Mucosa of stomach (tissue), 1 donor: ENCODE measurements around the gene MAPK14.
"Not testable (repeated sequence)": the region's sequence is repeated elsewhere in the genome, so short reads cannot be mapped to it uniquely, and the experiment has no call there.

Experiments
- H3K27me3 ChIP-seq: one replicate; pipeline ENCODE4 v1.7.0; 2013; ENCODE audit warnings: mild to moderate bottlenecking, low read length; ENCODE audit not compliant: control insufficient read depth, insufficient read depth
- H3K36me3 ChIP-seq: one replicate; pipeline ENCODE4 v1.7.0; 2013; ENCODE audit warnings: low read length; ENCODE audit not compliant: control insufficient read depth, insufficient read depth
- H3K4me1 ChIP-seq: one replicate; pipeline ENCODE4 v1.7.0; 2013; ENCODE audit warnings: mild to moderate bottlenecking, low read length; ENCODE audit not compliant: control insufficient read depth, insufficient read depth
- H3K4me3 ChIP-seq: one replicate; pipeline ENCODE4 v1.7.0; 2013; ENCODE audit warnings: low read length
- H3K9ac ChIP-seq: one replicate; pipeline ENCODE4 v1.7.0; 2013; ENCODE audit warnings: mild to moderate bottlenecking, low read length, moderate library complexity
- H3K9me3 ChIP-seq: one replicate; pipeline ENCODE4 v1.7.0; 2013; ENCODE audit warnings: mild to moderate bottlenecking, low read length, moderate library complexity; ENCODE audit not compliant: control insufficient read depth
- donor health status: Pancreatic carcinoma.

MAPK14 gene

DNA sequence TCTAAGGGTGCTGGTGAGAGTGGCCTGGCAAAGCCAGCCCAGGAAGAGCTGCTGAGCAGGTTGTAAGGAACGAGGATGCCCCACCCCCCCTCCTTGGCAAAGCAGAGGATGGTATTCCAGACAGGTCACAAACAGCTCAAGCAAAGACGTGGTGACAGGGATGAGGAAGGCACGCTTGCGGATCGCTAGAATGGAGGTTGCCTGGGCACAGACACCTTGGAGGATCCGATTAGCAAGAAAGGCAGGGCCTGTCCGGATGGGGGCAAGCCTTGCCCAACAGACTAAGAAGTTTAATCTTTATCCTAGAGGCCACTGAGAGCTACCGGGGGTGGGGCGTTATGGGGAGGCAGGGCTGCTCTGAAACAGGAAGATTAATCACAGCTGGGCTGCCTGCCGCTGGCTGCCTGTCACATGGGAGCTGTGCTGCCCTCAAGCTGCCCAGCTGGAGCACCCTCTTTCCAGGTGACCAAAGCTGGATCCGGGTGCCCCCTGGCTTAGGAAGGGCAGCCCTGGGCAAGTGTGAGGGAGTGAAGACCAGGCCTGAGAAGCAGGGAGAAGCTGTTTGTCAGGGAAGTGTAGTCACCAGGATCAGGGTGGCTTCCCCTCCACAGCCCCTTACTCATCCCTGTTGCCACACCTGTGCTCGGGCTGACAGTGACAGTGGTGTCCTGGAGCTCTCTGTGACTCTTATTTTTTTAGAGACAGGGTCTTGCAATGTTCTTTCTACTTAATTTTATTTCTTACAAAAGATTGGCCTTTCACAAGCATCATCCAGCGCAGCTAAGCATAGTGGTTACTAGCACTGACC is 93.6 kb downstream of the MAPK14 start:
- no peaks in the 10 kb centered on the region for H3K27me3 ChIP-seq
- peaks cover 55% of the 10 kb centered on the region for H3K4me1 ChIP-seq
- no peaks in the 10 kb centered on the region for H3K36me3 ChIP-seq
- no peak overlapping the region for H3K4me3 ChIP-seq
- peak overlapping the region; percentile 57 for H3K9ac ChIP-seq
- H3K9me3 ChIP-seq = no peaks in the 10 kb centered on the region

DNA sequence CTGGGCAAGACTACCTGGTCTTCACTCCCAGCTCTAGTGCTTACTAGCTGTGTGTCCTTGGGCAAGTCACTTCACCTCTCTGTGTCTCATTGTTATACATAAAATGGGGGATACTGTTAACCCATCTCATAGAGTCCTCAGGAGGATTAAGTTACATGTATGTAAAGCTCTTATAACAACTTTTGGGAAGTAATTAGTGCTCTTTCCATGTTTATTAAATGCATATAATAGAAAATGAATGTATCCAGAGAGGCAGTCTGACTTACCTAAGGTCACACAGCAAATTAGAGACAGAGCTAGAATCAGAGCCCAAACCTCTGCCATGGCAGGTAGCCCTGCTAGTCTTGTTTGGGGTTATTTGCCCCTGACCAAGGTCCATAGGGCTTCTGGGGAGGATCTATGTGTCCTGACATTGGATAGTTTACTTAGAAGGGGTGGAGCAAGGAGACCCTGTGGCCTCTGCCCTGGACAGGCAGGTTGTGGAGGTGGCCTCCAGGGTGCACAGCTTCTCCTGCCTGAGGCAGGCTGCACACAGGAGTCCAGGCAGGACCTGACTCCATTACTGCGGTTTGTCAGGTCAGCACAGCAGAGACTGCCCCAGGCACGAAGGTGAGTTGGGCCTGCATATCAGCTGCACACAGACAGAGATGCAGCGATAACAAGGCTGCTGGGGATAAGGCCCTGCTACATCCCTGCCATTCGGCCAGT is 94.3 kb downstream of the MAPK14 start:
- H3K9ac ChIP-seq = no peak overlapping the region
- no peaks in the 10 kb centered on the region for H3K9me3 ChIP-seq
- no peaks in the 10 kb centered on the region for H3K36me3 ChIP-seq
- no peaks in the 10 kb centered on the region for H3K27me3 ChIP-seq
- H3K4me3 ChIP-seq = no peak overlapping the region
- H3K4me1 ChIP-seq = peaks cover 48% of the 10 kb centered on the region

DNA sequence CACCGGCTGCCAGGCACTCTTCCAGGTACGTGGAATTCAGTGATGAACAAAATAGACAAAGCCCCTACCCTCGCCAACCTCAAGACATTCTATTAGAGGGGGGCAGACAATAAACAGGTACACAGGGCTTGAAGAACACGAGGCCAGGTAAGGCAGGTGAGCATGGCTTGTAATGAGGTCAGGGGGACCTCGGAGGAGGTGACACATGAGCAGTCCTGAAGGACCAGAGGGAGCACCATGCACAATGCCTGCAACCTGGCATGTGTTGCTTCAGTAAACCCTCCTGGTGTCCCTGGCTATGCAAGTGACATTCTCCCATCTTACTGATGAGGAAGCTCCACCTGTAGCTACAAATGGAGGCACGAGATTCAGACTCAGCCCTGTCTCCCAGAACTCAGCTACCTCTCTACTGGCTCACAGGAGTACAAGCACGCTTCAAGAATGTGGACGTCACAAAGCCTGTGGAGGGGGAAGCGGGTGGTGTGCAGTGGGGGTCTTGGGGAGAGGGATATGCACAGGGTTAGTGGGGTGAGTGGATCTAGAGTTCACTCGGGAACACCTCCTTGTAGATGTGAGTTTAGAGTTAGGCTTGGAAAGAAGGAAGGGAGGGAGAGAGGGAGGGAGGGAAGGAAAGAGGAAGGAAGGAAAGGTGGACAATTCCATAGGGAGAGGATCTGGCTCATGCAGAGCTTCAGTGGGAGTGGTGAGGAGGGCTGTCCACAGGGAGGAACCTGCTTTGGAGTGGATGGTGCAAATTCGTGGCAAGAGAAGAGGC is 95.1 kb downstream of the MAPK14 start:
- Histone ChIP-seq H3K9me3 (no peaks in the 10 kb centered on the region), H3K36me3 (no peaks in the 10 kb centered on the region), H3K4me1 (peaks cover 40% of the 10 kb centered on the region), H3K27me3 (no peaks in the 10 kb centered on the region), H3K9ac (no peak overlapping the region), H3K4me3 (no peak overlapping the region)

DNA sequence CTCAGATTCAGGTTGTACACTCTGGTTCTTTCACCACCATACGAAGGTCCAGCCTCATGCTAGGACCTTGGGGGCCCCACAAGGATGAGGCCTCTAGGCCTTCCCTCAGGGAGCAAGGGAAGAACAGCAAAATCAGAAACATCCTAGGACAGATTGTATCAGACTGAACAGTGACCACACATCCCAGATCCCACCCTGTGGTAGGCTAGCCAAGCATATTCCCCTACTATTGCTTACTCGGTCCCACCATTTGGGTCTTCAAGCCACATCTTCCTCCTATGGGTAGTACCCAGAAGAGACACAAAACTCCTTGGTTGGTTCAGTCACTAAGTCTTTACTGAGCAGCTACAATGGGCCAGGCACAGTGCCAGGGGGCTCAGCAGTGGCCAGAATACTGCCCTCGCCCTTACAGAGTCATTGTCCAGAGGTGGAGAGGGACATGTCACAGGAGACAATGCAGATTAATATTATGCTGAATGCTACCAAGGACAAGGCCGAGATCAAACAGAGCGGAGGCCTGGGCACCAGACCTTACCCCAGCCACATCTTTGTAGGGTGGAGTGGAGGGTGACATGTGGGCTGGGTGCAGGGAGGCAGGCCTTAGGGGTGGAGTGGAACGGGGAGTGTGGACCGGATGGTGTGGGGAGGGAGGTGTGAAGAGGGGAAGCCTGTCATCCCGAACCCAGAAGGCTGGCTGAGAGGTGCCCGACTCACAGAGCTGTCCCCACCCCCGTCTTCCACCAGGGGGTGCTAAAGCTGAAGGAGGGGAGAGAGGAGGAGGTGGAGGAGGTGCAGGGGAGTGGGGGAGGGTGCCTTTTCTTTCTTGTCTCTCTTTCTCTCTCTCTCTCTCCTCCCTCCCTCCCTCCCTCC is 95.9 kb downstream of the MAPK14 start:
- Histone ChIP-seq H3K9me3 (no peaks in the 10 kb centered on the region), H3K9ac (no peak overlapping the region), H3K4me3 (no peak overlapping the region), H3K4me1 (peaks cover 33% of the 10 kb centered on the region), H3K27me3 (no peaks in the 10 kb centered on the region), H3K36me3 (no peaks in the 10 kb centered on the region)

DNA sequence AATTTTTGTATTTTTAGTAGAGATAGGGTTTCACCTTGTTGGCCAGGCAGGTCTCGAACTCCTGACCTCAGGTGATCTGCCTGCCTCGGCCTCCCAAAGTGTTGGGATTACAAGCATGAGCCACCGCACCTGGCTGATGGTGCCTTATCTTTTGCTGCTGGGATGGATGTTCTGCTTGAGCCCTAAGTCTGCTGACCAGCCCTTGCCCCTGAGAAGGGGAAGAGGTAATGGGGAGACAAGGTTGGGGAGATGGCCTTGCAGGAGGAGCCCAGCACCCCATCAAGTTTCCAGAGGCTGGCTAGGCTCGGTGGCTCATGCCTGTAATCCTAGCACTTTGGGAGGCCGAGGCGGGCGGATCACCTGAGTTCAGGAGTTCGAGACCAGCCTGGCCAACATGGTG is 96.7 kb downstream of the MAPK14 start:
- not testable (repeated sequence) for H3K4me3 ChIP-seq, H3K9ac ChIP-seq, H3K9me3 ChIP-seq, H3K36me3 ChIP-seq, H3K27me3 ChIP-seq
- peaks cover 29% of the 10 kb centered on the region for H3K4me1 ChIP-seq

DNA sequence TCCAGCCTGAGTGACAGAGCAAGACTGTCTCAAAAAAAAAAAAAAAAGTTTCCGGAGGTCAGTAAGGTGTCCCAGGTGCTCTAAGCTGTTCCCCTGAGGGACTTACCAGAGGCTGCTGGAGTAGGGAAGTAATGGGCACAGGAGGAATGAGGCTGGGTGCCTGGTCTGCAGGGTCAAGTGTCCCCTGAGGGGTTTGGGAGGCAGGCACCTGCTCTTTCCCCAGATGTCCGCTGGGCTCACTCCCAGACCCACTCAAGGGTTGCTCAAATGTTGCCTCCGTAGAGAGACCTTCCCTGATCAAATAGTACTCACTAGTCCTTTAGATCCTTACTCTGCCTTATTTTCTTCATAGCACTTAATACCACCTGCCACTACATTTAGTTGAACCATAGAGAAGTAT is 97.3 kb downstream of the MAPK14 start:
- H3K27me3 ChIP-seq = no peaks in the 10 kb centered on the region
- H3K4me3 ChIP-seq = no peak overlapping the region
- no peak overlapping the region for H3K9ac ChIP-seq
- no peaks in the 10 kb centered on the region for H3K36me3 ChIP-seq
- no peaks in the 10 kb centered on the region for H3K9me3 ChIP-seq
- H3K4me1 ChIP-seq = peaks cover 24% of the 10 kb centered on the region

DNA sequence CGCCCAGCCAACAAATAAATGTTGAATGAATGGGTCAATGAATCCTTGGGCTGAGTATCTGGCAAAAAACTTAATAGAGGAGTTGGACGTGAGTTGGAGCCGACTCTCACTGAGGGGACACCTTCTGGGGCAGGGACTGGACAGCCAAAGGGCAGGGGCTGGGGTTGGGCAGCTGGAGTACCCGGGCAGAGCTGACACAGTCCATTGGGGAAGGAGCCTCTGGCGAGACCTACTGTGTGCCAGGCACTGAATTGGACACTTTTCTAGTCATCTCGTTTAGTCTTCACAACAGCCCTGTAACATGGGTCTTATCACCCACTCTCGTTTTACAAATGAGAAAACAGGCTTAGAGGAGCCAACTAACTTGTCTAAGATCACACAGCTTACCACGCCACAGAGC is 98.0 kb downstream of the MAPK14 start:
- Histone ChIP-seq H3K9me3 (no peaks in the 10 kb centered on the region), H3K9ac (no peak overlapping the region), H3K27me3 (no peaks in the 10 kb centered on the region), H3K4me3 (no peak overlapping the region), H3K4me1 (peaks cover 18% of the 10 kb centered on the region), H3K36me3 (no peaks in the 10 kb centered on the region)

DNA sequence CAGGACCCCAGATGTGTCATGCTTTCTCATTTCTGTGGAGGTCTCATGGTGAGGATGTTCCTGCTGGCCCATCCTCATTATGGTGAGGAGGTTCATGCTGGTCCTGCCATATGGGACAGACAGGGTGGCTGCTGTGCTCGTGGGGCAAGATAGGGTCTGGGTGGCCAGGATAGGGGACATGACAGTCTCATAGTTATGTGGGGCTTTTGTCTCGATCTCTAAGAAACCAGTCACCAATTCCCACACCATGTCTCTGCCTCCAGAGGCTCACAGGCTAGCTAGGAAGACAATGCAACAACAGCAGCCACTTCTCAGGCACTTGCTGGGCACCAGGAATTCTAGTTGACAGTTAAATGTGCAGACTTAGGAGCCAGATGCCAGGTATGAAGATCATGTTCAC is 98.5 kb downstream of the MAPK14 start:
- H3K4me3 ChIP-seq = no peak overlapping the region
- H3K9me3 ChIP-seq = no peaks in the 10 kb centered on the region
- no peaks in the 10 kb centered on the region for H3K27me3 ChIP-seq
- no peak overlapping the region for H3K9ac ChIP-seq
- peaks cover 13% of the 10 kb centered on the region for H3K4me1 ChIP-seq
- H3K36me3 ChIP-seq = no peaks in the 10 kb centered on the region

DNA sequence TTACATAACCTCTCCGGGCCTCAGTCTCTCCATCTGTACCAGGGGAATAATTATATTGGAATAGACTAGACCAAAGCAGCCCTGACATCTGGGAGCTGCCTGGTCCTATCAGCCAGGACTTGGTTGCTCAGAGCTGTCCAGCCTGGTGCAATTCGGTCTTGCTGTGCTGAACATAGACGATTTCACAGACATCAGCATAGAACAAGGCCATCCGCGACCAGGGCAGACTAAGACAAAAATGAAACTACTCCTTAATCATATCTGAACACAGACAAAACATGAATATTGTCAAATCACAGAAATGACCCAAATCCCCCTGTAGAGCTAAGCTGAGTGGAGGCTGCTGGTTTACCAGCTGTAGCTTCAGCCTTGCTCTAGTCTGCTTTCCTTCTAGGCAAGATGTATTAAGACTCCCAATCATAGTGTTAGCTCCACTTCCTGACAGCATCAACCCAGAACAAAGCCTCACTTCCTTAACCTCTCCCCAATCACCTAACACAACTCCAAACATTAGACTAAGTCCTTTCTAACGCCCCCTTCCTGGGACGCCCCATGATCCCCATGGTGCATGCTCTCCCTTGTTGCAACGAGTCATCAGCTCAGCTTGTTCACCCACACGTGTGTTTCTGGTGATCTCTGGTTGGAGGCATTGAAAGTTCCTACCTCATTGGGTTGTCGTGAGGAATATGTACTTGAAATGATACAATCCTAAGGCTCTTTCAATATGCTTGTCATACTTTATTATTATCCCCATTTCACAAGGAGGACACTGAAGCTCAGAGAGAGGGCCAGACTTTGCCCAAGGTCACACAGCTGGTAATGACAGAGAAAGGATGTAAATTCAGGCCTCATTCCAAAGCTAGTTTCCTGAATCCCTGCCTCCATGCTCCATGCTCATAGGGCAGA is 99.2 kb downstream of the MAPK14 start:
- no peaks in the 10 kb centered on the region for H3K9me3 ChIP-seq
- no peak overlapping the region for H3K9ac ChIP-seq
- H3K27me3 ChIP-seq = no peaks in the 10 kb centered on the region
- no peaks in the 10 kb centered on the region for H3K36me3 ChIP-seq
- no peak overlapping the region for H3K4me3 ChIP-seq
- H3K4me1 ChIP-seq = peaks cover 13% of the 10 kb centered on the region

DNA sequence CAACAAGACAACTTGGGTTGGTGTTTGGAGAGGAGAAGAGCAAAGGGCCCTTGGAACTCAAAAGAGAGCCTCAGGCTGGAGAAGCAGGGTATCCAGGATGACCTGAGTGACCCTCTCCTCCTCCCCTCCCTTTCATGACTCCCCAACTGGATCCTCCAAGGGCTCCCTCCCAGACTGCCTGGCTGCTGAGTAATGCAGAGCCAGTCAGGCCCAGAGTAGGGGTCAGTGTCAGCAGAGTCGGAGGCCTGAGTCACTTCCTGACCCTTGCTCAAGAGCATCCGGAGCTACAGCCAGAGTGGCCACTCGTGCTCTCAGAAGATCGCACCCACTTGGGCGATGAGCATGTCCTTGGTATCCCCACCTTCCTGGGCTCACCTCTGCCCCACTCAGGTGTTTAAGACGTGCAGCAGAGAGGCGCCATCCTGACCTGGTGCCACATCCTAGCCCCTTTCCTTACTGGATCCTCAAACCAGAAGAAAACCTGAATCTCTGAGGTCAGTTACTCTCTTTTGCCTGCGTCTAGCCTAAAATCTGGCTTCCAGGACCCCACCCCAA is 99.9 kb downstream of the MAPK14 start:
- no peaks in the 10 kb centered on the region for H3K9me3 ChIP-seq
- H3K4me1 ChIP-seq = peaks cover 14% of the 10 kb centered on the region
- H3K4me3 ChIP-seq = no peak overlapping the region
- no peaks in the 10 kb centered on the region for H3K27me3 ChIP-seq
- no peaks in the 10 kb centered on the region for H3K36me3 ChIP-seq
- no peak overlapping the region for H3K9ac ChIP-seq
